Panc1 (cell line): ENCODE measurements around the gene CEP104. TPM values are rescaled to one million over a fixed set of nuclear protein-coding genes. Genes with fewer than 3 reads are reported as not detected.

Experiments used
- ATAC-seq: fragments of 200-7000 bp; cut with Tn5 transposase; 2 replicates; pipeline ENCODE4 v1.9.1; 2020; ENCODE audit warnings: mild to moderate bottlenecking, moderate library complexity
- BruUV-seq: library from RNA; stranded (reverse); fragments of 400-500 nt; replicated peaks from 2 replicates; lab custom pipeline; 2021; lab: Mats Ljungman, UMichigan
- CTCF ChIA-PET: fragments of 300-600 bp; sonication (Branson Sonifier 250); formaldehyde crosslinking; loops from one replicate; lab custom pipeline; 2022; ENCODE audit warnings: antibody characterized with exemption; lab: Charles Lee
- POLR2A ChIA-PET: fragments of 300-600 bp; sonication (Branson Sonifier 250); formaldehyde crosslinking; loops from one replicate; lab custom pipeline; 2022; ENCODE audit warnings: antibody characterized with exemption; lab: Charles Lee
- DNase-seq: peaks from one replicate; pipeline ENCODE4 v3.0.0-alpha.2; 2010; ENCODE audit warnings: low read depth, low spot score
- H3K27ac ChIP-seq: 2 replicates; pipeline ENCODE4 v1.5.1; 2011; ENCODE audit warnings: mild to moderate bottlenecking, low read length, inconsistent platforms
- H3K27me3 ChIP-seq: fragments of 200-500 bp; sonication (Bioruptor generic); 2 replicates; pipeline ENCODE4 v1.6.0; 2014; ENCODE audit warnings: low read length, inconsistent platforms; ENCODE audit not compliant: control insufficient read depth, insufficient read depth
- H3K36me3 ChIP-seq: fragments of 200-500 bp; sonication (Bioruptor generic); 2 replicates; pipeline ENCODE4 v1.5.1; 2014; ENCODE audit warnings: inconsistent platforms, mild to moderate bottlenecking, low read length, moderate library complexity; ENCODE audit not compliant: control insufficient read depth, insufficient read depth
- H3K4me1 ChIP-seq: 2 replicates; pipeline ENCODE4 v1.5.1; 2011; ENCODE audit warnings: inconsistent platforms, mild to moderate bottlenecking, low read length, moderate library complexity; ENCODE audit not compliant: control insufficient read depth, insufficient read depth
- H3K4me3 ChIP-seq, 2 experiments: 2 replicates each; pipeline ENCODE4 v1.5.1; 2011 to 2012; ENCODE audit warnings: low read depth in 2 of 2, low read length in 2 of 2, mild to moderate bottlenecking in 2 of 2, inconsistent platforms in 1 of 2, moderate library complexity in 1 of 2
- H3K9me3 ChIP-seq: fragments of 200-500 bp; sonication (Bioruptor generic); 2 replicates; pipeline ENCODE4 v1.5.1; 2014; ENCODE audit warnings: low read depth, mild to moderate bottlenecking, inconsistent platforms, low read length, moderate library complexity; ENCODE audit not compliant: control insufficient read depth, insufficient read depth
- POLR2AphosphoS5 ChIP-seq: IDR thresholded peaks from 2 replicates; pipeline ENCODE4 v1.6.1; 2012; ENCODE audit warnings: mild to moderate bottlenecking, low read depth, low read length, moderate library complexity
- SIN3A ChIP-seq: IDR thresholded peaks from 2 replicates; pipeline ENCODE4 v1.6.1; 2012; ENCODE audit warnings: low read depth, mild to moderate bottlenecking, low read length, moderate library complexity, borderline replicate concordance; ENCODE audit not compliant: insufficient read depth
- TCF7L2 ChIP-seq: IDR thresholded peaks from 2 replicates; pipeline ENCODE4 v1.6.1; 2011; ENCODE audit warnings: mild to moderate bottlenecking, low read depth, low read length, inconsistent platforms
- in situ Hi-C: cut with HindIII; loops from 2 replicates; pipeline ENCODE4 v1.10.0; 2016; ENCODE audit warnings: low sequenced_read_pairs, low pct_unique_long_range_greater_than_20kb
- intact Hi-C: fragments of 100-400 bp; cut with micrococcal nuclease; formaldehyde crosslinking; loops from one replicate; pipeline ENCODE4 v1.10.0; 2022; ENCODE audit not compliant: unreplicated experiment
- total RNA-seq: library from RNA; stranded (reverse); gene quantifications from one replicate; pipeline ENCODE4 v1.2.1, GENCODE V29; 2021; ENCODE audit not compliant: unreplicated experiment
- TF ChIP-seq, protein P1 (sequence below), 2 experiments: IDR thresholded peaks; 2 replicates each; pipeline ENCODE4 v1.6.1; 2011 to 2012; ENCODE audit warnings: low read depth in 2 of 2, control low read depth in 1 of 2, low read length in 1 of 2, mild to moderate bottlenecking in 1 of 2, moderate library complexity in 1 of 2; ENCODE audit not compliant: insufficient read depth in 1 of 2
- TF ChIP-seq, protein P2 (sequence below): fragments of 450-650 bp; IDR thresholded peaks from 2 replicates; pipeline ENCODE4 v1.5.1; 2017; ENCODE audit warnings: mild to moderate bottlenecking

Gene CEP104
- total RNA-seq, 1 experiment from 2014 or later: 52.0 TPM

DNA sequence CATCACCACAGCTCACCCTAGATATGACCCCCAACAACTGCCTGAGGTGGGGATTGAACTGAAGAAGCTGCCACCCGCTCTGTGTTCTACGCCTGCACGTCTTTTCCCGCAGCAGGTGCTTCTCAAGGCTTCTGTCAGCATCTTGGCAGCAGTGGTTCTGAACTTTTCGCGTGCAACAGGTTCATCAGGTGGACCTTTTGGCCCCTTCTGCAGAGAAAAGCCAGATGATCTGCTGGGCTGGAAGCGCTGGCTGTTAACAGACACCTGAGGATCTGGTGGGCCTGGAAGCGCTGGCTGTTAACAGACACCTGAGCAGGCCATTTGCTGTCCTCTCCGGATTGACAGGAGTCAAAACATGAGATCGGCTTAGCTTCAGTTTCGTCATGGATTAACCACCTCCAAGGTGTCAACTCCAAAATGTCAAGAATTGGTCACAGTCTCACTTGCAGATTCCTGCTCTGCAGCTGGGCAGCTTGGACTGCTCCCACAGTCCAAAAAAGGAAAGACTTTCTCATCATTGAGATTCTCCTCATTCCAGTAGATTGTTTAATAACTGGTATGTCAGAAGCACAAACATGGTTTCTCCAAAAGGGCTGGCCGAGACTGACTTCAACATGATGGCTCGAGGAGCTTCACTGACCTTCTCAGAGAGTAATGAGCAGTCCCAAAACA, 38.4 kb upstream of the CEP104 start:
- H3K4me1 ChIP-seq: no peaks in the 10 kb centered on the region
- no peaks in the 10 kb centered on the region for H3K27me3 ChIP-seq
- intact Hi-C loops: no loop called here
- ChIA-PET POLR2A (no interaction called here), CTCF (no interaction called here)
- DNase-seq: no peak
- no peak overlapping the region for H3K27ac ChIP-seq
- no peaks in the 10 kb centered on the region; the same call in 1 of the 2 replicates for H3K9me3 ChIP-seq
- TF ChIP-seq, protein P1, sequence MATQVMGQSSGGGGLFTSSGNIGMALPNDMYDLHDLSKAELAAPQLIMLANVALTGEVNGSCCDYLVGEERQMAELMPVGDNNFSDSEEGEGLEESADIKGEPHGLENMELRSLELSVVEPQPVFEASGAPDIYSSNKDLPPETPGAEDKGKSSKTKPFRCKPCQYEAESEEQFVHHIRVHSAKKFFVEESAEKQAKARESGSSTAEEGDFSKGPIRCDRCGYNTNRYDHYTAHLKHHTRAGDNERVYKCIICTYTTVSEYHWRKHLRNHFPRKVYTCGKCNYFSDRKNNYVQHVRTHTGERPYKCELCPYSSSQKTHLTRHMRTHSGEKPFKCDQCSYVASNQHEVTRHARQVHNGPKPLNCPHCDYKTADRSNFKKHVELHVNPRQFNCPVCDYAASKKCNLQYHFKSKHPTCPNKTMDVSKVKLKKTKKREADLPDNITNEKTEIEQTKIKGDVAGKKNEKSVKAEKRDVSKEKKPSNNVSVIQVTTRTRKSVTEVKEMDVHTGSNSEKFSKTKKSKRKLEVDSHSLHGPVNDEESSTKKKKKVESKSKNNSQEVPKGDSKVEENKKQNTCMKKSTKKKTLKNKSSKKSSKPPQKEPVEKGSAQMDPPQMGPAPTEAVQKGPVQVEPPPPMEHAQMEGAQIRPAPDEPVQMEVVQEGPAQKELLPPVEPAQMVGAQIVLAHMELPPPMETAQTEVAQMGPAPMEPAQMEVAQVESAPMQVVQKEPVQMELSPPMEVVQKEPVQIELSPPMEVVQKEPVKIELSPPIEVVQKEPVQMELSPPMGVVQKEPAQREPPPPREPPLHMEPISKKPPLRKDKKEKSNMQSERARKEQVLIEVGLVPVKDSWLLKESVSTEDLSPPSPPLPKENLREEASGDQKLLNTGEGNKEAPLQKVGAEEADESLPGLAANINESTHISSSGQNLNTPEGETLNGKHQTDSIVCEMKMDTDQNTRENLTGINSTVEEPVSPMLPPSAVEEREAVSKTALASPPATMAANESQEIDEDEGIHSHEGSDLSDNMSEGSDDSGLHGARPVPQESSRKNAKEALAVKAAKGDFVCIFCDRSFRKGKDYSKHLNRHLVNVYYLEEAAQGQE (IDR thresholded peaks at IDR 0.05; ENCODE audit: insufficient read depth in 1 of 2, low read depth in 2 of 2, low read length in 1 of 2): no peak
- no peak for TF ChIP-seq POLR2AphosphoS5
- TF ChIP-seq, protein P2, sequence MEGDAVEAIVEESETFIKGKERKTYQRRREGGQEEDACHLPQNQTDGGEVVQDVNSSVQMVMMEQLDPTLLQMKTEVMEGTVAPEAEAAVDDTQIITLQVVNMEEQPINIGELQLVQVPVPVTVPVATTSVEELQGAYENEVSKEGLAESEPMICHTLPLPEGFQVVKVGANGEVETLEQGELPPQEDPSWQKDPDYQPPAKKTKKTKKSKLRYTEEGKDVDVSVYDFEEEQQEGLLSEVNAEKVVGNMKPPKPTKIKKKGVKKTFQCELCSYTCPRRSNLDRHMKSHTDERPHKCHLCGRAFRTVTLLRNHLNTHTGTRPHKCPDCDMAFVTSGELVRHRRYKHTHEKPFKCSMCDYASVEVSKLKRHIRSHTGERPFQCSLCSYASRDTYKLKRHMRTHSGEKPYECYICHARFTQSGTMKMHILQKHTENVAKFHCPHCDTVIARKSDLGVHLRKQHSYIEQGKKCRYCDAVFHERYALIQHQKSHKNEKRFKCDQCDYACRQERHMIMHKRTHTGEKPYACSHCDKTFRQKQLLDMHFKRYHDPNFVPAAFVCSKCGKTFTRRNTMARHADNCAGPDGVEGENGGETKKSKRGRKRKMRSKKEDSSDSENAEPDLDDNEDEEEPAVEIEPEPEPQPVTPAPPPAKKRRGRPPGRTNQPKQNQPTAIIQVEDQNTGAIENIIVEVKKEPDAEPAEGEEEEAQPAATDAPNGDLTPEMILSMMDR: no peak
- no peak for TF ChIP-seq SIN3A
- TF ChIP-seq TCF7L2: no peak
- in situ Hi-C loops: no loop called here
- no TSS peak for BruUV-seq
- ATAC-seq: no peak
- no peak overlapping the region for H3K4me3 ChIP-seq
- peaks cover 6% of the 10 kb centered on the region; the same call in 1 of the 2 replicates for H3K36me3 ChIP-seq

DNA sequence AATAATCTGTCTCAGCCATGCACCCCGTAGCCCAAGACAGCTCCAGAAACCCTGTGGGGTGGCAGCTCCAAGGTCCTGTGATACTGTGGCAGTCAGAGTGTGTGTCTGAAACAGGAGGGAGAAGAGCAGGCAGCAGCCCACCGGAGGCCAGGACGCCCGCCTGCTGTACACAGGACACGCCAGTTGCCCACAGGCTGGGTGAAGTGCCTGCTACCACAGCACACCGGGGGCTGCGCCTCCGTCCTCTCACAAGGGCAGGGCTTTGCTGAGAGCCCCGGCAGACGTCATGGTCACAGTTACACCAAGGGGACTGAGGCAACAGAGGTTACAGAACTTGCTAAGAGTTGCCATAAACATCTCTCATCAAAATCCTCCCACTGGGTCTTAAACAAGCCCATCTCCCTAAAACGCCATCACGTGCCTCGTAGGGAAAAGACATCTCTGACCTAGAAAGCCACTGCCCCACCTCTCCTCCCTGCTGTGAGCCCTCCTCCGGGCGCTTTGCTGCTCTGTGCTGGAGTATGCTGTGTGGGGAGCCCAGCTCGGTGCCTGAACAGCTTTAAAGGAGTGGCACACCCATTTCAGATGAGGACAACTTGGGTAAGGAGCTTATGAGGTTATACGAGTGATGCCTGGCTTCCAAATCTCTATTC, 37.7 kb upstream of the CEP104 start:
- DNase-seq (no peak), ATAC-seq (no peak)
- Histone ChIP-seq H3K27ac (no peak overlapping the region), H3K4me3 (no peak overlapping the region), H3K36me3 (peaks cover 12% of the 10 kb centered on the region; the same call in 1 of the 2 replicates), H3K27me3 (no peaks in the 10 kb centered on the region), H3K4me1 (no peaks in the 10 kb centered on the region), H3K9me3 (no peaks in the 10 kb centered on the region; the same call in 1 of the 2 replicates)
- TF ChIP-seq SIN3A: no peak
- ChIA-PET POLR2A (interaction anchor here (0.6 kb wide), 1 partner anchor 1897 kb away, joined by 4 read pairs; no protein-coding TSS in a partner anchor), CTCF (no interaction called here)
- in situ Hi-C loops (no loop called here), intact Hi-C loops (no loop called here)
- BruUV-seq: no TSS peak
